AG08395 (cell line): Measurements from ENCODE around the gene PCDH10.
"Not testable (repeated sequence)": the region's sequence is repeated elsewhere in the genome, so short reads cannot be mapped to it uniquely, and the experiment has no call there.

Experiments used
- DNase-seq: peaks from one replicate; pipeline ENCODE4 v3.0.0; 2012; ENCODE audit warnings: mixed read lengths, low spot score

PCDH10 gene

DNA sequence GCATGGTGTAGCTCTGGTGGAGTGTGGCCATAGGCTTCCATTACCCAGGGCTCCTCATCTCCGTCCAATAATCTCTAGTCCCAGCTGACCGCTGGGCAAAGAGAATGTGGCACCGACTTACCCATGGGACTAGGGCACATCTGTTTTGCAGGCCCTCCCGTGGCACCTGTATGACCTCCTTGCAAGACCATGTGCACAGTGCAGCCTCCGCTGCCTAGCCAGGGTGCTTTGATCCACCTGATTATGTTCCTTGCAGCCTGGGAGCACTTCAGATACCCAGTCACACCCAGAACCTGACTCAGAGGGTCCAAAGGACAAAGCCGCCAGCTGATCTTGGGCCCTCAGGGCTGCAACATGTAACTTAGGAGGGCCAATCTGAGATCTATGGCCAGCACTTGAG is 84.8 kb downstream of the PCDH10 start:
- no peak for DNase-seq

DNA sequence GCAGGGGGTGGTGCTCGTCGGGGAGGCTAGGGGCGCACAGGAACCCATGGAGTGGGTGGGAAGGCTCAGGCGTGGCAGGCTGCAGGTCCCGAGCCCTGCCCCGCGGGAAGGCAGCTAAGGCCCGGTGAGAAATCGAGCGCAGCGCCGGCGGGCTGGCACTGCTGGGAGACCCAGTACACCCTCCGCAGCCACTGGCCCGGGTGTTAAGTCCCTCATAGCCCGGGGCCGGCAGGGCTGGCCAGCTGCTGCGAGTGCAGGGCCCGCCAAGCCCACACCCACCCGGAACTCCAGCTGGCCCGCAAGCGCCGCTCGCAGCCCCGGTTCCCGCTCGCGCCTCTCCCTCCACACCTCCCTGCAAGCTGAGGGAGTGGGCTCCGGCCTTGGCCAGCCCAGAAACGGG is 91.4 kb downstream of the PCDH10 start:
- not testable (repeated sequence) for DNase-seq
